22Rv1 (cell line): ENCODE data around the gene TECPR1.

Source experiments
- ZFX ChIP-seq: fragments of 450-650 bp; IDR thresholded peaks from 2 replicates; pipeline ENCODE4 v1.6.1; 2017; ENCODE audit warnings: antibody characterized with exemption, borderline replicate concordance
- TF ChIP-seq, protein P1 (sequence below): fragments of 450-650 bp; IDR thresholded peaks from 2 replicates; pipeline ENCODE4 v1.5.1; 2017; ENCODE audit warnings: mild to moderate bottlenecking

DNA sequence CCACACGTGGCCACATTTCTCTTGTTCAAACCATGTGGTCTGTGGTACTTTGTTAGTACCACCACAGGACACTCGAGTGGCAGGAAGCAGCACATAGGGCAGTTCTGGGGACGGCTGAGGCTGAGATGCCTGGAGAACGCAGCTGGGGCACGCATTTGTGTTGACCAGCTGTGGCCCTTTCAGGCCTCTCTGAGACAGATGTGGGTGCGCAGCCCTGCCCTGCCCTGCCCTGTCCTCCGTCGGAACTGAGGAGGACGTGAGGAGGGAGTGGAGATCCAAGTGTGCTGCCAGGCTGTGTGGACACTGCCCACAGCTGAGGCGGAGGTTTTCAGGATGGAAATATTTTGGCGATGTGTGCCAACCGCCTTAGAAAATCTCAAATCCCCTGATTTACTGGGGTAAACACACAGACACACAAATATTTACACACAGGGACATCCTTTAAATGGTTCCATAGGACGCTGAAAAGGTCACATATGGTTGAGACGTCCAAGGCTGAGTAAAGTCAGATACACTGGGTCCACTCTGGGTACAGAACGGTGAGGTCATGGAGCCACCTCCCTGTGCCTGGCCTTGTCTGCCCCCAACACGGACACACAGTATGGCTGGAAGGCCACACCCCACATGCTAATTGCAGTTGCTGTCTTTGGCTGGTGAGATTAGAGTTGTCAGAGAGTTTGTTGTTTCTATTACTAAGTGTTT is 26.0 kb downstream of the TECPR1 start:
- TF ChIP-seq, protein P1, sequence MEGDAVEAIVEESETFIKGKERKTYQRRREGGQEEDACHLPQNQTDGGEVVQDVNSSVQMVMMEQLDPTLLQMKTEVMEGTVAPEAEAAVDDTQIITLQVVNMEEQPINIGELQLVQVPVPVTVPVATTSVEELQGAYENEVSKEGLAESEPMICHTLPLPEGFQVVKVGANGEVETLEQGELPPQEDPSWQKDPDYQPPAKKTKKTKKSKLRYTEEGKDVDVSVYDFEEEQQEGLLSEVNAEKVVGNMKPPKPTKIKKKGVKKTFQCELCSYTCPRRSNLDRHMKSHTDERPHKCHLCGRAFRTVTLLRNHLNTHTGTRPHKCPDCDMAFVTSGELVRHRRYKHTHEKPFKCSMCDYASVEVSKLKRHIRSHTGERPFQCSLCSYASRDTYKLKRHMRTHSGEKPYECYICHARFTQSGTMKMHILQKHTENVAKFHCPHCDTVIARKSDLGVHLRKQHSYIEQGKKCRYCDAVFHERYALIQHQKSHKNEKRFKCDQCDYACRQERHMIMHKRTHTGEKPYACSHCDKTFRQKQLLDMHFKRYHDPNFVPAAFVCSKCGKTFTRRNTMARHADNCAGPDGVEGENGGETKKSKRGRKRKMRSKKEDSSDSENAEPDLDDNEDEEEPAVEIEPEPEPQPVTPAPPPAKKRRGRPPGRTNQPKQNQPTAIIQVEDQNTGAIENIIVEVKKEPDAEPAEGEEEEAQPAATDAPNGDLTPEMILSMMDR: no peak
- TF ChIP-seq ZFX: no peak
